MV-4-11 (cell line): Measurements from ENCODE around the gene ATRIP.
"Not testable (repeated sequence)": the region's sequence is repeated elsewhere in the genome, so short reads cannot be mapped to it uniquely, and the experiment has no call there.

Source experiments
- DNase-seq: peaks from one replicate; lab custom pipeline; 2025; lab: John Stamatoyannopoulos, UW

ATRIP gene

DNA sequence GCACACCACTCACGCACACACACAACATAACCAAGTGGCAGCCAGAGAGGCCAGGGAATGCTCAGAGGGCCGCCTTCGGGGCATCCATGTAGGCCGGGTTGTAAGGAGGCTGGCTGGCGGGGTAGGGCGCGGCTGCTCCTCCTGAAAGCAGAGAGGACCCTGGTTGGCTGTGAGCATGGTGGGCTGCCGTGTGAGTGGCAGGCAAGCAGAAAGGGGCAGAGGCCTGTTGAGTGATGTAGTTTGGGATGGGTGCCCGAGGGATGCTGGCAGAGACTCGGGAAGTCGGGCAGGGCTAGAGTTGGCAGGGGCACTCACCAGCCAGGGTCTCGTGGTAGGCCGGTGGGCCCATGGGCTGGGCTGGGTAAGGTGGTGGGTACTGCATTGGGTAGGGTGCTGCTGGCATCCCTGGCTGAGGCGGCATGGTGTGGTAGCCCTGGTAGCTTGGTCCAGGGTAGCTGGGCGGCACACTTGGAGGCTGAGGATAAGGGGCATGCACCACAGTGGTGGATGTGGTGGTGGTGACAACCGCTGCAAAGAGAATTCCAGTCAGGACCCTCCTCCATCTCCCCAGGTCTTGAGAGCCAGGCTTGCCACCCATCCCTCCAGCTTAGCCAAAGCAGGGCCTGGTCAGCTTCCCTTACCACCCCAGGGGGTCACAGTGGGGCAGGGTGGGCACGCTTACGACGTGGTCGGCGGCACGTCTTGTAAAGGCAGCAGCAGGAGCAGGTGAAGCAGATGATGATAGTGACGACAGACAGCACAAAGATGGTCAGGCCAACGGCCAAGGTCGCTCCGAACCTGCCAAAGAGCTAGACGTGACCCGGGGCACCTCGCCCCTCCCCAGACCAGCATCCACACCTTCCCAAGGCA, 22.7 kb downstream of the ATRIP start:
- DNase-seq, result no peak

DNA sequence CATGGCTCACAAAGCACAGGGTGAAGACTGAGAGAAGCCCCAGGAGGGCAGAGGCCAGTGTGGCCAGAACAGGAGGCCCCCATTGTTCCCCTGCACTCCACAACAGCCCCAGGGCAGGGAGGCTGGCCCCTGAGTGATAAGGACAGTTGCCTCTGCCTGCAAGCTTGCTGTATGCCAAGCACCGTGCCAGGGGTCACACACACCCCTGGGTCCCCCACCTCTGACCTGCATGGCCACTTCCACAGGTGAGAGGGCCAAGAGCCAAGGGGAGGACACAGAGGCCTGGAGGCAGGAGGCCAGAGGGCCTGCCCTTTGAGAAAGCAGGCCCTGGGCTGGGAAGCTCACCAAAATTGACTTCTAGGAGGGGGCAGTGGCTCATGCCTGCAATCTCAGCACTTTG, 23.7 kb downstream of the ATRIP start:
- no peak for DNase-seq

DNA sequence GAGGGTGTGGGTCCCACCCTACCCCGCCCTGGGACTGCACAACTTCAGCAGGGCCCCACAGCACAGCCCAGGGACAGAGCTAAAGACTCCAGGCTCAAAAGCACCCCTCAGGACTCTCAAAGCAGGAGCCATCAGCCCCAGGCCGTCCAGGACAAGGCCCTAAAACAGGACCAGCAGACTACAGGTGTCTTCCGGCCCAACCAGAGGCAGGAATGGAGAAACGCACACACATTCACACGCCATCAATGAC, 26.1 kb downstream of the ATRIP start:
- DNase-seq, result no peak

DNA sequence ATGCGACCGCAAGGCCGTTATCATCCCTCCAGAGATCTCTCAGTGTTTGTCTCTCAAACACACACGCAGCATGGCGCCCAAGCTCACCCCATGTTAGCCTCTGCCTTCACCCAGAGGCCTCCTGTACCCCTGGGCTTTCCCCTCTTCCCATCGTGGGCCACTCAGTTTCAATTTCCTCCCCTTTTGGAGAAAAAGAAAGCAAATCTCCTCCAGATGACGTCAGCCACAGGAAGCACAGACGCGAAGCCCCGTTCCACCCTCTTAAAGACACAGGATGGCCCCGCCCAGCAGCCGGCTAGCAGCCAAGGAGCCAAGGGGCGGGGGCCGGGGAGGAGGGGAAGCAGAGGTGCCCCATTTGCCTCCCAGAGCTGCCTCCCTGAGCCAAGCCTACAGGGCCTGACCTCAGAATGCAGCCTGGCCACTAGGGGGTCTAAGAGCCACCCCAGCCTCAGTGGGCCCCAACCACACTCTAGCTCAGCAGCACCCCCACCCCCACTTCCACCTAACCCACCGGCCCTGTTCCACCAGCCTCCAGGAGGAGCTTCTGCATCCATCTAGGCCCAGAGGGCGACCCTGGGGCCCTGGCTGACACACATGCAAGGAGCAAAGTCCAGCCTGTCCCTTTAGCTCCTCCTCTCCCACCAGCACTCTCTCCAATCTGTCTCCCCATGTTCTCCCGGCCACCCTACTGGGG, 26.5 kb downstream of the ATRIP start:
- DNase-seq, result peak; percentile 96

DNA sequence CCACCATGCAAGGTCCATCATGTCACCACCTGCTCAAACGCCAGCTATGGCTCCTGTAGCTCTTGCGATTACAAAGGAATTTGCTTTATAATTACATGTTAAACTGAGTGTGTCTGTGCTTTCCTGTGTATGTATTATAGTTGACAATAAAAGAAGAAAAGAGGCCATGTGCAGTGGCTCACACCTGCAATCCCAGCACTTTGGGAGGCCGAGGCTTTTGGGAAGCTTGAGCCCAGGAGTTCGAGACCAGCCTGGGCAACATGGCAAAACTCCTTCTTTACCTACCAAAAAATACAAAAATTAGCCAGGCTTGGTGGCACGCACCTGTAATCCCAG, 27.0 kb downstream of the ATRIP start:
- DNase-seq, result no peak

DNA sequence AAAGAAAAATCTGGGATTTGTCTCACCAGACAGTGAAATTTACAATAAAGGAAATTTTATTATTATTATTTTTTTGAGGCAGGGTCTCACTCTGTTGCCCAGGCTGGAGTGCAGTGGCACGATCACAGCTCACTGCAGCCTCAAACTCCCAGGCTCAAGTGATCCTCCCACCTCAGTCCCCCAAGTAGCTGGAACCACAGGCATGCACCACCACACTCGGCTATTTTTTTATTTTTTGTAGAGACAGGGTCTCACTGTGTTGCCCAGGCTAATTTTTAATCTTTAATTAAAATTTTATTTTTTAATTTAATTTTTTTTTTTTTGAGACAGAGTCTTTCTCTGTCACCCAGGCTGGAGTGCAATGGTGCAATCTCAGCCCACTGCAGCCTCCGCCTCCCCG, 27.5 kb downstream of the ATRIP start:
- not testable (repeated sequence) for DNase-seq

DNA sequence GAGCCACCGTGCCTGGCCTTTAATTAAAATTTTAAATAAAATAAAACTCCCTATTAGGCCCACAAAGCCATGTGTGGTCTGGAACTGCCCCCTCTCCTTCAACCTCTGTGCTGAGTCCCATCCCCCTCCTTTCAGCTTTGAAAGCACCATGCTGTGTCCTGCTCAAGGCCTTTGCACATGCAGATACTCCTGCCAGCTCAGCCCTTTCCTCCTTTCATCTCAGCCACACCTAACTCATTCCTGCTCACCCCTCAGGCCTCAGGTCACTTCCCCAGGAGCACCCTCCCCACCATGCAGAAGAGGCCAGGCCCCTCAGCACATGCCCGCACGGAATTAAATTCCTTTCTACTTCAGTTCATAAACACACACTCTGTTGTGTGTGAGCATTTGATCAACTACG, 28.1 kb downstream of the ATRIP start:
- DNase-seq, result no peak

DNA sequence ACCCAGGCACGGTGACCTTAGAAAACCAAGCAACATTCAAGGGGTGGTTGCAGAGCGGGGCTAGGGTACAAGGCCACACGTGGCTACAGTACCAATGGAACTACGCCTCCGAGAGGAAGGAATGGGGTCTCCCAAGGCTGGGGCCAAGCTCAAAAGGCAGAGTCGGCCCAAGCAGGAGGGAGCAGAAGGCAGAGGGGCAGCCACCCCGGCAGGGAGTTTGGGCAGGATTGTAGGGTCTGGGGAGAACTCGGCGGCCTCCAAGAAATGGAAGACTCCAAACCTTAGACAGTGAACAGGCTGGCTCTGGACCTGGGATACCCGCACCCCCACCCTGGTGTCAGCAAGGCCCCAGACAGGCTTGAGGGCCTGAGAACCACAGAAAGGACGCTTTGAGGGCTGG, 28.7 kb downstream of the ATRIP start:
- DNase-seq, result no peak

DNA sequence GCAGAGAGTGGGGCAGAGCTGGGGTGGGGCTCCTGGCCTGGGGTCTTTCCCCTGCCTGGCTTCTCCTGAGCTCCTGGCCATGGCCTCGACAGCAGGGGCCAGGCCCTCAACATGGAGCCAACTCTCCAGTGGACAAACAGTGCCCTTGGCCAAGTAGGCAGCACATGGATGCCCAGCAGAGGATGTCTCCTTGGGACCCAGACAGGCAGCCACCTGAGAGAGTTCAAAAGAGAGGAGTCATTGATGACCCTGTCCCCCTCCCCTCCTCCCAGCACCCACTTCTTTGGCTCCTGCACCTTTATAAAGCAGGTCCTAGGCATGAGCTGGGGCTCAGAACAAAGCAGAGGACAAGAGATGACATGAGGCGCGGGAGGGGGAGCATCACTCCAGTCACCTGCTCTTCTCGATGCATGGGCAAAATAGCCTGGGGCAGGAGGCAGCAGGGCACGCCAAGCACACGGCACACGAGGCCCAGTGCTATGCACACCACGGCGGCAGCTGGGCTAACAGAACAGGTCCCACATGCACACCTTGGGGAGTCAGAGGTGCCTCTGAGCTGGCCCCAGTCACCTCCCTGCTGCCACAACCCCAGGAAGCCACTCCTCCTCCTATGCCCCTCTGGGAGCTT, 30.0 kb downstream of the ATRIP start:
- DNase-seq, result no peak

DNA sequence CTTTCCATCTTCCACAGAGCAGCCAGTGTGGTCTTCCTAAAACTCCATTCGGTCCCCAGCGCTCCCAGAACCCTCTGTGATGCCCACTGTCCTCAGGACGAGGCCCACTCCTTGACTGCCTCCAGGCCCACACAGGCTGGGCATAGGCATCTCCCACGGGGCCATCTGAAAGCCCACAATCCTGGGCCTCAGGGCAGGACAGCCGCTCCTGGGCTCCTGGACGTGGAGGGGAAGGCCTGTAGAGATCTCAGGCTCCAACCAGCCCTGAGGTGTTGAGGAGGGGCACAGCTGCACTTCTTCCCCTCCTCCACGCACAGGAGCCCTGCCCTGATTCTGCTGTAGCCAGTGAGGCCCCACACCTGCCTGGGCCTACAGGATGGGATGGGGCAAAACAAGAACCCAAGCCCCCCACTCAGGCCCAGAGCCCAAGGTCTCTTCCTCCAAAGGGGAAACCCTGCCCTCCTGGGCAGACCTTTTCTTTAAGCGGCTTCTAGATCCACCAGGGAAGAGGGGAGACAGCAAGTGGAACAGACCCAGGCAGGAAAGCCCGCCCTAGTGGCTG, 31.5 kb downstream of the ATRIP start:
- DNase-seq, result no peak

DNA sequence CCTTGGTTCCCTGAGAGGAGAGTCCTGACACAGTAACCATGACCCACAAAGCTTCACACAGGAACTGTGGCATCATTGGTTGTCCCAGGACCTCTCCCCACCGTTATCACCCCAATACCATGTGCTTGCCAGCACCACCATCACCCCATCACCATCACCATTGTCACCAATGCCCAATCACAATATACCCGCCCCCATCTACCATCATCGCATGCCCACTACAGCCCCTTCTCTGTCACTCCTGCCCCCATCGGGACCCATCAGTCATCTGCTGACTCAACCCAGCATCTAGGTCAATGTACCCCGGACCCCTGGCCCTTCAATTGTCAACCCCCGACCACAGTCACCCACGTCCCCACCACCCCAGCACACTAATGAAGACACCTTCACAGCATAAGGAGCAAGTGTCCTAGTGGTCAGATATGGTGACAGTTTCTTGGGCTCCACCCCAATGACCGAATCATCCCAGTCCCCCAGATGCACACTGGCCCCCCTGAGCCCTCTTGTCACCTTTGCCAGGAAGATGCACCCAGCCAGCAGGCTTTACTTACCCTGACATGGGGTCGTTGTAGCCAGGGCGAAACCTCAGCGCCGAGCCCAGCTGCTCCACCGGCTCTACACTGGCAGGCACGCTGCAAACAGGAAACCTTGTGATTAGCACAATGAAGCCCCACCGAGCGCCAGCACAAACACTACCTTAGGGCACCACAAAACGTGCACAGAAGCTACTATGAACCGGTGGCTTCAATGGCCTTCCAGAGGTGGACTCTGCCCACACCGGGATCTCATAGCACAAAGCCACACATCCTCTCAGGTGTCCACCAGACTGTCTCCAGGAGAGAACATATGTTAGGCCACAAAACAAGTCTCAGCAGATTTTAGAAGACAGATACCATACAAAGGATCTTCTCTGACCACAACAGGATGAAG, 32.4 kb downstream of the ATRIP start:
- peak; percentile 70 for DNase-seq

DNA sequence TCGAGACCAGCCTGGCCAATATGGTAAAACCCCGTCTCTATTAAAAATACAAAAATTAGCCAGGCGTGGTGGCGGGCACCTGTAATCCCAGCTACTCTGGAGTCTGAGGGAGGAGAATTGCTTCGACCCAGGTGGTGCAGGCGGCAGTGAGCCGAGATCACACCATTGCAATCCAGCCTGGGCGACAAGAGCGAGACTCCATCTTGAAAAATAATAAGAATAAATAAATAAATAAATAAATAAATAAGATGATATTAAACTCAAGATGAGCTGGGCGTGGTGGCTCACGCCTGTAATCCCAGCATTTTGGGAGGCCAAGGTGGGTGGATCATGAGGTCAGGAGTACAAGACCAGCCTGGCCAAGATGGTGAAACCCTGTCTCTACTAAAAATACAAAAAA, 34.4 kb downstream of the ATRIP start:
- DNase-seq, result not testable (repeated sequence)

DNA sequence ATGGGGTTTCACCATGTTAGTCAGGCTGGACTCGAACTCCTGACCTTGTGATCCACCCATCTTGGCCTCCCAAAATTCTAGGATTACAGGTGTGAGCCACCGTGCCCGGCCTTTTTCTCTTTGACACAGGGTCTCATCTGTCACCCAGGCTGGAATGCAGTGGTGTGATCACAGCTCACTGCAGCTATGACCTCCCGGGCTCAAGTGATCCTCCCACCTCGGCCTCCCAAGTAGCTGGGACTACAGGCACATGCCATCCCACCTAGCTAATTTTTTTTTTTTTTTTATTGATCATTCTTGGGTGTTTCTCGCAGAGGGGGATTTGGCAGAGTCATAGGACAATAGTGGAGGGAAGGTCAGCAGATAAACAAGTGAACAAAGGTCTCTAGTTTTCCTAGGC, 36.3 kb downstream of the ATRIP start:
- not testable (repeated sequence) for DNase-seq

DNA sequence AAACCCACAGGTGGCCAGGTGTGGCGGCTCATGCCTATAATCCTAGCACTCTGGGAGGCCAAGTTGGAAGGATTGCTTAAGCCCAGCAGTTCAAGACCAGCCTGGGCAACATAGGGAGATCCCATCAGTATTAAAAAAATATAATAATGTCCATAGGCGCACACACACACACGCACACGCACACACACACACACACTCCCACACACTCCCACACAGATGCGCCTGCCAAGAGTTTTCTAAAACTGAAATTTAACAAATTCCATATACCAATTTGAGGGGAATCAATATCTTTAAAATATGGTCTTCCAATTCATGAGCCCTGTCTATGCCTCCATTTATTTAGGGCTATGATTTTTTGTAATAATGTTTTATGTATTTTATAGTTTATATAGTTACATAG, 40.4 kb downstream of the ATRIP start:
- DNase-seq, result no peak

DNA sequence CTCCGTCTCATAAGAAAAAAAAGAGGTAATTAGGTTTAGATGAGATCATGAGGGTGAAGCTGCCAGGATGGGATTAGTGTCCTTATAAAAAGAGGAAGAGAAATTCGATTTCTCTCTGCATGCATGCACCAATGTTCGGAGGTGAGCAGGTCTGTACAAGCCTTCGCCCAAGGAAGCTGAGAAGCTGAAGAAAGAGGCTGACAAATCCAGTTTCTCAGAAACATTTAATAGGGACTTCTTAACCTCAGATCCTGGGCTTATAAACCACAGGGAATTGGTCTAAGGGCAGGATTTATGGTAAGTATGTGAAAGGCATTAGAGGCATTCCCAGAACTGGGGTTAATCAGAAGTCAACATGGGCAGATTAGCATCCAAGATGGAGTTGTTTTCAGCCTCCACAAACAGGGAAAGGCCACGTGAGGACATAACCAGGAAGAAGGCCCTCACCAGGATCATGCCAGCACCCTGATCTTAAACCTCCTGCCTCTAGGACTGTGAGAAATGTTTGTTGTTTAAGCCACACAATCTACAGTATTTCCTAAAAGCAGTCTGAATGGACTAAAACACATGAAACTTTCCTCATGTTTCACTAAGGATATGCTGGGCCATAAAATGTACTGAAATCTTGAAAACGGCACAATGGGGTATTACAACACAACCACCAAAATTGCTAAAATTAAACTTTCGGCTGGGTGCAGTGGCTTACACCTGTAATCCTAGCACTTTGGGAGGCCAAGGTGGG, 46.1 kb downstream of the ATRIP start:
- DNase-seq, result peak; percentile 97

DNA sequence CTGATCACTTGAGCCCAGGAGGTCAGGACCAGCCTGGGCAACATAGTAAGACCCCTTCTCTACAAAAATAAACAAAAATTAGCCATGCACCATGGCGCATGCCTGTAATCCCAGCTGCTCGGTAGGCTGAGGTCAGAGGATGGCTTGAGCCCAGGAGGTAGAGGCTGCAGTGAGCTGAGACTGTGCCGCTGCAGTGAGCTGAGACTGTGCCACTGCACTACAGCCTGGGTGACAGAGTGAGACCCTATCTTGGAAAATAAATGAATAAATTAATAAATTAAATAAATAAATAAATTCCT, 46.6 kb downstream of the ATRIP start:
- DNase-seq, result no peak

DNA sequence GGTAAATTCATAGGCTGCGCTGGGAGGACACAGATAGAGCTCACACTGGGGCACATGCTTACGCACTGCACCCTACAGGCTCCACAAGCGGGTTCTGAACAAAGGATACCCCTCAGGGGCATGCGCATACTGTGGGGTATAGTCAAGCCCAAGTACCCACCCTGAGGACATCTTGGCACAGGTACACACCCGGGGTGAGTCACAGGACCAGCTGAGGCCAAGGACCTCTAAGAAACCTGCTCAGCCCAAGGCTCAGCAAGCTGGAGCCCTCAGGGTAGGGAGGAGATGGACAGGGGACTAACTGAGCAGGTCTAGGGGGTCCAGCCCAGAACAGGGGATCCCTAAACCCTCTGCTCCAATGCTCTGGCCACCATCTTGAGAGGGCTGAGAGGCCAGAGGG, 54.1 kb downstream of the ATRIP start:
- no peak for DNase-seq

DNA sequence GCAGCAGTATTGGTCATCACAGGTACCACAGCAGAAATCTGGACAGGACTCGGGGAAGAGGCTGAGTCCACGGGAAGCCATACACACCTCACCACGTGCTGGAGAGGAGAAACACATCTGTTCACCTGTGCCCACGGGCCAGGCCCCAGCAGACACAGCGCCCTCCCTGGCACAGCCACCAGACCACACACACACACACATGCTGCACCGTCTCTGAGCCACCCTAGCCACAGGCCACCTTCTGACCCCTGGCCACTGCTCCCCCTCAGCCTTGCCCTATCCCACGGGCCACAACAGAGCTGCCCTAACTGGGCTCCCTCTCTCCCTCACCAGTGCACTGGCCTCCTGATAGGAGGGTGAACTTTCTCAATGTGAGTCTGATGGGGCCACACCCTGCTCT, 54.7 kb downstream of the ATRIP start:
- DNase-seq, result no peak

DNA sequence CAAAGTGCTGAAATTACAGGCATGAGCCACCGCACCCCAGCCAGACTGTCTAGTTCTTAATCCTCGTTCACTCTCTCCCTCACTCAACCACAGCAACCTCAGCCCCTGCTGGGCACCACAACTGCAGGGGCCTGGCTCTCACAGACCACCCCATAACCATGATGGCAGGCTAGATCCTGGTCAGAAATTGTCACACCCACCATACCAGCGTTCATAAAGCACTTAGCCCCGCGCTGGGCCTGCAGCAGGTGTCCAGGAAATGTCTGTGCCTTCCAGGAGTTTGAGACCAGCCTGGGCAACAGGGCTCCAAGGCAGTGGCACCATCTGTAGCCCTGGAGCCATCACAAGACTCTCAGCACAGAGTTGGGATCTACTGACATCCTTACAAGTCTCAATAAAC, 55.6 kb downstream of the ATRIP start:
- no peak for DNase-seq

DNA sequence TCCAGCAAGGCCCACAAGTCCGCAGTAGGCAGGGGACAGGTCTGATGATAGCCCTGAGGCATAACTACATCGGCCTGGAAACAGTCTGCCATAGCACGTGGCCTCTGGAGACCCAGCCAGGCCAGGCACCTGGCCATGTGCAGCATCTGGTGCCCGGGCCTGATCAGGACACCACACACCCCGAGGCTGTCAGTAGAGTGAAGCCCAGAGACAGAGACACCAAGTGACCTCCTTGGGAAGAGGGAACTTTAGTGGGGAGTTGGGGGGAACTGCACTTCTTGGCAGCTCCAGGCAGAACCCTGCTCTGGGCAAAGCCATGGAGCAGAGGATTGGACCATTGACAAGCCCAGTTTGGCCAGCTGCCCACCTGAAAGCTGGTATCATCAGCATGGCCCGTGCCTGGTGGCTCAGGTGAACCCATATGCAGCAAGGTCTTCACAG, 56.2 kb downstream of the ATRIP start:
- no peak for DNase-seq

DNA sequence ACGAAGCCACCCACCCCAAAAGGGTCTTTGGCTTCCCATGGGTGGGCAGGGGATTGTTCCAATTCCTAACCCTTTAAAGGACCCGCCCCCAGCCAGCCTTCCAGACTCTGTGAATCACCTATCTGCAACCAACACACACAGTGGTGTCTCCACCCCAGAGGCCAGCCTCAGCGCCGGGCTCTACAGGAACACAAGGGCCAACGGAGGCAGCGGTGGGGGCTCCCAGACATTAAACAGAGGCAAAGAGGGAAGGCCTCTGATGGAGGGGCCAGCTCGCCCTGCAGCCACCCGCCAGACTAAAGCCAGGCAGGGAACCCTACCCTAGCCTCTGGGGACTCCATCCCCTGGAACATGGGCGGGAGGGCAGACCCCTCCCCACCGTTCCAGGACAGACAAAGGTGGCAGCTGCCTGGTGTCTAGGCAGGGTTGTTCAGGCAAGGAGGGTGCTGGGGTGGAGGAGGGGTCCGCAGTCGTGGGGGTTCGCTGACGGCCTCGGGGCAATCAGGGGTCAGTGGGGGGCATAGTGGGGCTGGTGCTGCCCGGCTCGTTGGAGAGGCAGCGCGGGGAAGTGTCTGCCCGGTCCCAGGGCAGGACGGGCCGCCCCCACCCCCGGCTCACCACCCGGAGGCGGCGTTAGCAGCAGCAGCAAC, 57.0 kb downstream of the ATRIP start:
- no peak for DNase-seq
